ENCODE data around the gene PANX2.

DNA sequence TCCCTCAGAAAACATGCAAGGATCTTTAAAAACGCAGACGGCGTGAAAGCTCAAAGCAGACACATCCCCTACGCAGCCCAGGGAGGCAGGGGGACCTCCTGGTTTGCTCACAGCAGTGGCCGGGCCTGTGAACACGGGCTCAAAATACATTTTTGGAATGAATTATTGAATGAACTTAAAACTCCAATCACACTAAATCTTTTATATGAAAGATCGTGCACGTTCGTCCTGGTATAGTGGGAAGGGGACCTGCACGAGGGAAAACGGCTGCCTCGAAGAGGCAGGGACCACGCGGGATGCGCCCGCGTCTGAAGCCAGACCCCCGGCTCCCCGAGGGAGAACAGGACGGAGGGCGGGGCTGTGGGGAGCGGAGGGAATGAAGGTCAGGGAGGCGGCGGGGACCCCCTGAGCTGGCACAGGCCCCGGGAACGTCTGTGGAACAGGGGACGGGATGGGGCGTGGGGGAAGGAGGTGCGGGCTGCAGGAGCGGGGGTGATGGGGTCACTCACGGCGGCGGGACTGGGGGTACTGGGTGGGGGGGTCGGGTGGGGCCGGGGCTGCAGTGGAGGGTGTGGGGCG lies 1.3 kb upstream of the PANX2 start:
- TF ChIP-seq, protein P1, sequence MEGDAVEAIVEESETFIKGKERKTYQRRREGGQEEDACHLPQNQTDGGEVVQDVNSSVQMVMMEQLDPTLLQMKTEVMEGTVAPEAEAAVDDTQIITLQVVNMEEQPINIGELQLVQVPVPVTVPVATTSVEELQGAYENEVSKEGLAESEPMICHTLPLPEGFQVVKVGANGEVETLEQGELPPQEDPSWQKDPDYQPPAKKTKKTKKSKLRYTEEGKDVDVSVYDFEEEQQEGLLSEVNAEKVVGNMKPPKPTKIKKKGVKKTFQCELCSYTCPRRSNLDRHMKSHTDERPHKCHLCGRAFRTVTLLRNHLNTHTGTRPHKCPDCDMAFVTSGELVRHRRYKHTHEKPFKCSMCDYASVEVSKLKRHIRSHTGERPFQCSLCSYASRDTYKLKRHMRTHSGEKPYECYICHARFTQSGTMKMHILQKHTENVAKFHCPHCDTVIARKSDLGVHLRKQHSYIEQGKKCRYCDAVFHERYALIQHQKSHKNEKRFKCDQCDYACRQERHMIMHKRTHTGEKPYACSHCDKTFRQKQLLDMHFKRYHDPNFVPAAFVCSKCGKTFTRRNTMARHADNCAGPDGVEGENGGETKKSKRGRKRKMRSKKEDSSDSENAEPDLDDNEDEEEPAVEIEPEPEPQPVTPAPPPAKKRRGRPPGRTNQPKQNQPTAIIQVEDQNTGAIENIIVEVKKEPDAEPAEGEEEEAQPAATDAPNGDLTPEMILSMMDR (IDR thresholded peaks at IDR 0.05), result no peak
- no peak for TF ChIP-seq POLR2A (IDR thresholded peaks at IDR 0.05)
